ENCODE data around the gene MAPK11. TPM values are rescaled to one million over a fixed set of nuclear protein-coding genes. Genes with fewer than 3 reads are reported as not detected.

Gene MAPK11
- total RNA-seq, 2 experiments from 2014 or later, result 5.9 to 6.2 TPM

DNA sequence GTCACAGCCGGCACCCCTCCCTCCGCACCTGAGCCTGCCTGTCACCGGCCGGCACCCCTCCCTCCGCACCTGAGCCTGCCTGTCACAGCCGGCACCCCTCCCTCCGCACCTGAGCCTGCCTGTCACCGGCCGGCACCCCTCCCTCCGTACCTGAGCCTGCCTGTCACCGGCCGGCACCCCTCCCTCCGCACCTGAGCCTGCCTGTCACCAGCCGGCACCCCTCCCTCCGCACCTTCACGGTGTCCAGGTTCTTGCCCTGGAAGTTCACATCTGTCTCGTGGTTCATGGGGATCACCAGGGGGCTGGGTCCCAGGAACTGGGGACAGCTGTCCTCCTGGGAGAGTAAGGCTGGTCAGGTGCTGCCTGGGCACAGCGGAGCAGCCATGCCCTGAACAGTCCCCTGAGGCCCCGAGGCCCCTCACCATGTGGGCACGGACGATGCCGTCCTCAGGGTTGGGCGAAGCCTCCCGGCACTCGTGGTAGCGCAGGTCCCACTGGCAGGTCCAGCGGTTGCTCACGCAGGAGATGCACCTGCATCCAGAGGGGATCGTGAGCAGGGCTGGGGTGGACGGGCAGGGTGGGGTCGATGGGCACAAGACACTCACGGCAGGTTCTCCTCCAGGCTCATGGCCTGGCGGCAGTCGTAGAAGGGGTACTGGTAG is 15.5 kb upstream of the MAPK11 start:
- Mint-ChIP-seq H3K4me3 (no peak overlapping the region), H3K27me3 (no peaks in the 10 kb centered on the region), H3K36me3 (ENCODE audit: low read depth) (peaks cover under 1% of the 10 kb centered on the region), H3K27ac (no peak overlapping the region), H3K9me3 (no peaks in the 10 kb centered on the region), H3K4me1 (ENCODE audit: low read depth) (no peaks in the 10 kb centered on the region)
- intact Hi-C loops (cut with micrococcal nuclease), result no loop called here
- ATAC-seq (no peak), DNase-seq (no peak)
- ChIA-PET POLR2A (no interaction called here), CTCF (no interaction called here)
- TF ChIP-seq, protein P1, sequence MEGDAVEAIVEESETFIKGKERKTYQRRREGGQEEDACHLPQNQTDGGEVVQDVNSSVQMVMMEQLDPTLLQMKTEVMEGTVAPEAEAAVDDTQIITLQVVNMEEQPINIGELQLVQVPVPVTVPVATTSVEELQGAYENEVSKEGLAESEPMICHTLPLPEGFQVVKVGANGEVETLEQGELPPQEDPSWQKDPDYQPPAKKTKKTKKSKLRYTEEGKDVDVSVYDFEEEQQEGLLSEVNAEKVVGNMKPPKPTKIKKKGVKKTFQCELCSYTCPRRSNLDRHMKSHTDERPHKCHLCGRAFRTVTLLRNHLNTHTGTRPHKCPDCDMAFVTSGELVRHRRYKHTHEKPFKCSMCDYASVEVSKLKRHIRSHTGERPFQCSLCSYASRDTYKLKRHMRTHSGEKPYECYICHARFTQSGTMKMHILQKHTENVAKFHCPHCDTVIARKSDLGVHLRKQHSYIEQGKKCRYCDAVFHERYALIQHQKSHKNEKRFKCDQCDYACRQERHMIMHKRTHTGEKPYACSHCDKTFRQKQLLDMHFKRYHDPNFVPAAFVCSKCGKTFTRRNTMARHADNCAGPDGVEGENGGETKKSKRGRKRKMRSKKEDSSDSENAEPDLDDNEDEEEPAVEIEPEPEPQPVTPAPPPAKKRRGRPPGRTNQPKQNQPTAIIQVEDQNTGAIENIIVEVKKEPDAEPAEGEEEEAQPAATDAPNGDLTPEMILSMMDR (IDR thresholded peaks at IDR 0.05), result no peak

DNA sequence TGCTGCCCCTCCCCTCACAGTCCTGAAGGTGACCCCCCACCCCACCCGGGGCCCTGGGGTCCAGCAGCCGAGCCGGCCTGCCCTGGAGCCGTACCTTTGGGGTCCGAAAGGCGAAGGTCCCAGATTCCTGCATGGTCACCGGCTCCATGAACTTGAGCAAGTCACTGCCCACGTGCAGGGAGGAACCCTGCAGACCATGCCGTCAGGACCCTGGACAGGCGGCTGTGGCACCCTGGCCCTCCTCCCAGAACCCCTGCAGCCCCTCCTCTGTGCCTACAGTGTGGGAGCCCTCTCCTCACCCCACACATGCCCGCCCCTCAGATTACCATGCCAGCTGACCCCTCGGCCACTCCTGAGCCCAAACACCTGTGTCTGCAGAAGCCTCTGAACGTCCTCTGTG is 14.3 kb upstream of the MAPK11 start:
- no peaks in the 10 kb centered on the region for H3K27me3 Mint-ChIP-seq
- DNase-seq, result no peak
- no peak overlapping the region for H3K27ac Mint-ChIP-seq
- no peaks in the 10 kb centered on the region for H3K4me1 Mint-ChIP-seq (ENCODE audit: low read depth)
- CTCF ChIA-PET, result no interaction called here
- intact Hi-C loops (cut with micrococcal nuclease), result no loop called here
- POLR2A ChIA-PET, result no interaction called here
- ATAC-seq, result no peak
- H3K36me3 Mint-ChIP-seq (ENCODE audit: low read depth), result peaks cover 2% of the 10 kb centered on the region
- TF ChIP-seq, protein P1 (IDR thresholded peaks at IDR 0.05), result no peak
- H3K4me3 Mint-ChIP-seq, result no peak overlapping the region
- H3K9me3 Mint-ChIP-seq, result no peaks in the 10 kb centered on the region

DNA sequence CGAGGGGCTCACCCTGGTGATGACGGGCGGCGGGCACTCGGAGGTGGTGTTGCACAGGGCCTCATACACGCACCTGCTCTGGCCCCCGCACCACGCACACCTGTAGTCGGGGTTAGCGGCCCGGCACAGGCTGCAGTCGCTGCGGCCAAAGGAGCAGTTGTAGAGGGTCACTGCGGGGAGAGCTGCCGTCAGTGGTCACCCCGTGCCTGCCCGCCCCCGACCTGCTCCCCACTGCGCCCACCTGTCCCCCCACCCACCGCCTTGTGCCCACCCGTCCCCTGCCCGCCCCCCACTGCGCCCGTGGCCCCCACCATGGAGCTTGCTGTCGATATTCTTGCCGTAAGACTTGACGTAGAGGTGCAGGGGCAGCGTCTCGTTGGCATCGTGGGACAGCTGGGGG is 13.6 kb upstream of the MAPK11 start:
- Mint-ChIP-seq H3K27me3 (no peaks in the 10 kb centered on the region), H3K36me3 (ENCODE audit: low read depth) (peaks cover 2% of the 10 kb centered on the region), H3K9me3 (no peaks in the 10 kb centered on the region), H3K27ac (no peak overlapping the region), H3K4me1 (ENCODE audit: low read depth) (no peaks in the 10 kb centered on the region), H3K4me3 (no peak overlapping the region)
- ATAC-seq, result no peak
- DNase-seq, result no peak
- TF ChIP-seq, protein P1 (IDR thresholded peaks at IDR 0.05), result no peak
- ChIA-PET POLR2A (no interaction called here), CTCF (no interaction called here)
- intact Hi-C loops (cut with micrococcal nuclease), result no loop called here

DNA sequence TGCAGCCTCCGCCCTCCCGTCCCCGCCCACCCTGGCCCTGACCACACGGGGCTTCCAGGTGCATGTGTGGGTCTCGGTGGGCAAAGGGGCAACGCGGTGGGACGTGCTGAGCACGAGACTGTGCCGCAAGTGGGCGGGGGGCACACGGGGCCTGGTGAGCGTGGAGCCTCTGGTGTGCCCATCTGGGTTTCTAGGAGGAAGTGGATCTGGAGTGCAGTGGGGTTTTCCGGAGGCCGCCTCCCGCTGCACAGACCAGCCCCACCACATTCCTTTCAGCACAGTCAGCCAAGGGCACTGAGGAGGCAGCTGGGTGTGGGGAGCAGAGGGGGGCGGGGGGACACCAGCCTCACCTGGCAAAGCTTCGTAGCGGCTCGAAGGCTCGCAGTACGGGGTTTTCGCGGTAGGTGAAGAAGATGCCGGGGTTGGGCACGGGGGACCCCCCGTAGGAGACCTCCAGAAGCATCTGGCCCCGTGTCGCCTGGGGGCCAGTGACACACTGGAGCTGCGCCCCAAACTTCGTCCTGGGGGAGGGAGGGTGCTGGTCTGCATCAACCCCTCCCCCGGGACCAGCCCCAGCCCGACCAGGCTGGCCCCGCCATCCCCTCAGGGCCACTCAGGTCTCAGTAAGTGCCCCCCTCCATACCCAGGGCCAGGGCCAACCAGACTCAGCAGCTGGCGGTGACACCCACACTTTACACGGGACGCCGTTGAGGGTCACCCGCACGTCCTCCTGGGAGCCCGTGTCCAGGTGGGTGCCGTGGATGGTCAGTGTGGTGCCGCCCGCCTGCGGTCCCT is 12.4 kb upstream of the MAPK11 start:
- TF ChIP-seq, protein P1 (IDR thresholded peaks at IDR 0.05), result no peak
- peaks cover 2% of the 10 kb centered on the region for H3K36me3 Mint-ChIP-seq (ENCODE audit: low read depth)
- ATAC-seq, result no peak
- no peak overlapping the region for H3K4me3 Mint-ChIP-seq
- no peaks in the 10 kb centered on the region for H3K4me1 Mint-ChIP-seq (ENCODE audit: low read depth)
- intact Hi-C loops (cut with micrococcal nuclease), result no loop called here
- no peak for DNase-seq
- H3K27ac Mint-ChIP-seq, result no peak overlapping the region
- ChIA-PET CTCF (no interaction called here), POLR2A (no interaction called here)
- H3K27me3 Mint-ChIP-seq, result no peaks in the 10 kb centered on the region
- H3K9me3 Mint-ChIP-seq, result no peaks in the 10 kb centered on the region

DNA sequence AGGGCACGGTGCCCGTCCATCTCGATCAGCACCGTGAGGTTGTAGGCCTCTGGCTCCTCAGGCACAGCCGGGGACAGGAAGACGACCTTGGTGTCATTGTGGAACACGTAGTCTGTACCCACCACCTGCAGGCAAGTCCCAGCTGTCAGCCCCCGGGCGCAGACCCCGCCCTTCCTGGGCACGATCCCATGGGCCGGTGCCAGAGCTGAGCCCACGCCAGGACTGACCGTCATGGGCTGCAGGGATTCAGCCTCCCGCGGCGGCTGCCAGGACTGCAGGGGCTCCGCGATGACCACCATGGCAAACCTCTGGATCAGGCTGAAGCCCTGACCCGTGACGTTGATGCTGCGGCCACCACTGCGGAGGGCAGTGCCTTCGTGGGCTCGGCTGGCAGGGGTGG is 11.8 kb upstream of the MAPK11 start:
- no peaks in the 10 kb centered on the region for H3K27me3 Mint-ChIP-seq
- intact Hi-C loops (cut with micrococcal nuclease), result no loop called here

More for the DNA sequence above, 11.8 kb upstream of the MAPK11 start:
- TF ChIP-seq, protein P1 (IDR thresholded peaks at IDR 0.05), result no peak
- Mint-ChIP-seq H3K27ac (no peak overlapping the region), H3K4me1 (ENCODE audit: low read depth) (no peaks in the 10 kb centered on the region), H3K9me3 (no peaks in the 10 kb centered on the region), H3K4me3 (no peak overlapping the region), H3K36me3 (ENCODE audit: low read depth) (peaks cover 2% of the 10 kb centered on the region)
- DNase-seq (no peak), ATAC-seq (no peak)
- POLR2A ChIA-PET, result no interaction called here
- CTCF ChIA-PET, result no interaction called here
